Stimulated activated CD4-positive, alpha-beta T cell treated with anti-CD3 and anti-CD28 coated beads, Interleukin-2, amount 100 ng/mL, for 48 hours (primary cell): ENCODE measurements around the gene CDC42EP2.

Source experiments
- DNase-seq, 2 donors: peaks; one replicate each; pipeline ENCODE4 v3.0.0-alpha.2; 2020

CDC42EP2 gene

GRCh38 chr11:65362320-65362931 lies 47.8 kb downstream of the CDC42EP2 start:
- DNase-seq = no peak

GRCh38 chr11:65362966-65363365 lies 48.3 kb downstream of the CDC42EP2 start:
- DNase-seq = no peak

GRCh38 chr11:65363770-65364169 lies 49.1 kb downstream of the CDC42EP2 start:
- DNase-seq = no peak

- no peak for DNase-seq
These were observed 51.7 kb downstream of the CDC42EP2 start for GRCh38 chr11:65366340-65366773.

- DNase-seq = no peak
These were observed 56.0 kb downstream of the CDC42EP2 start for GRCh38 chr11:65370659-65371049.
